Retinal pigment epithelial cell (primary cell): Measurements from ENCODE around the gene TMC6.

ENCODE experiments used
- DNase-seq: peaks from one replicate; pipeline ENCODE4 v3.0.0-alpha.2; 2010; ENCODE audit warnings: low read depth
- H3K4me3 ChIP-seq: 2 replicates; pipeline ENCODE4 v1.5.1; 2011; ENCODE audit warnings: mild to moderate bottlenecking, low read length, control low read depth, moderate library complexity
- CTCF ChIP-seq: conservative IDR thresholded peaks from 2 replicates; pipeline ENCODE4 v1.5.1; 2011; ENCODE audit warnings: low read depth, low read length, control low read depth, inconsistent platforms

Gene TMC6

GRCh38 chr17:78101112-78101511 lies 27.4 kb downstream of the TMC6 start:
- DNase-seq, result no peak
- TF ChIP-seq CTCF, result no peak
- no peak overlapping the region for H3K4me3 ChIP-seq

GRCh38 chr17:78096093-78096492 lies 32.5 kb downstream of the TMC6 start:
- no peak for DNase-seq
- H3K4me3 ChIP-seq, result no peak overlapping the region
- TF ChIP-seq CTCF, result no peak

- H3K4me3 ChIP-seq, result no peak overlapping the region
- no peak for TF ChIP-seq CTCF
- no peak for DNase-seq
Measured at GRCh38 chr17:78095035-78095434, 33.5 kb downstream of the TMC6 start.

GRCh38 chr17:78092794-78093324 lies 35.7 kb downstream of the TMC6 start:
- no peak for TF ChIP-seq CTCF
- no peak for DNase-seq
- no peak overlapping the region for H3K4me3 ChIP-seq

GRCh38 chr17:78089576-78090281 lies 38.8 kb downstream of the TMC6 start:
- no peak for TF ChIP-seq CTCF
- no peak overlapping the region for H3K4me3 ChIP-seq
- DNase-seq, result no peak

- no peak overlapping the region for H3K4me3 ChIP-seq
- TF ChIP-seq CTCF, result no peak
- DNase-seq, result no peak
Measured at GRCh38 chr17:78088529-78088928, 40.0 kb downstream of the TMC6 start.

GRCh38 chr17:78086740-78087139 lies 41.8 kb downstream of the TMC6 start:
- H3K4me3 ChIP-seq, result no peak overlapping the region
- TF ChIP-seq CTCF, result no peak
- no peak for DNase-seq
